GM19351 (cell line): ENCODE data around the gene PLB1.

Source experiments
- ATAC-seq: cut with Tn5 transposase; IDR thresholded peaks from one replicate; pipeline ENCODE4 v1.9.1; 2021; ENCODE audit warnings: mild to moderate bottlenecking, moderate library complexity; ENCODE audit not compliant: unreplicated experiment

Gene PLB1

GRCh38 chr2:28587526-28588291 lies 91.8 kb downstream of the PLB1 start:
- ATAC-seq, result no peak

GRCh38 chr2:28588292-28588670 lies 92.4 kb downstream of the PLB1 start:
- no peak for ATAC-seq

DNA sequence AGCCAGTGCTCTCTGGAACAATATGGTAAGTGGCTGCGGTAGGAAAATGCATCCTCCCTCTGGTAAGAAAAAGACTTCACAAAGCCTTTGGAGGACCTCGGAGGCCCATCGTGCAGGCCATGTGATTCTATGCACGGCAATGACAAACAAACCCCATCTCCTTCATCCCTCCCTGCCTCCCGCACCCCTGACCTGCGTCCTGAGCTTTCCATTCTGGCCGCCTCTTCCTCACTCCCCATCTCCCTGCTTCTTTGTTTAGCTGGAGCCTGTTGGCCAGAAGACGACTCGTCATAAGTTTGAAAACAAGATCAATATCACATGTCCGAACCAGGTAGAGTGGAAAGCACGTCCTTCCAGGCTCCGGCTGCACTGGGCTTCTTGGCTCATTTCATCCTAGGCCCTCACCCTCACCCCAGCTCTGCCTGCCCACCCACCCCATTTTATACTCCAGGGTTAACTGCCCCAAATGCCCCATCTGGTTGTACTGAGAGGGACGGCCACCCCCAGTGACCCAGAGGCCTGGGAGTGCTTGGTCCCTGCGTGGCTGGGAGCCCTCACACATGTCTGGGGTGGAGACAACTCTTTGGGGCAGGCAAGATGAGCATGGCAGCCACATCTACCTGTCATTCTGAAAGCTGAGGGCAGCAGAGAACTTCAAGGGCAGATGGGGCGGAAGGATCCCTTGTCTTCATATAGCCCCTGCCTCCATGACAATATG lies 94.0 kb downstream of the PLB1 start:
- no peak for ATAC-seq

GRCh38 chr2:28590496-28591301 lies 94.8 kb downstream of the PLB1 start:
- ATAC-seq, result no peak

- no peak for ATAC-seq
Observed at GRCh38 chr2:28591711-28592335, 96.0 kb downstream of the PLB1 start.

DNA sequence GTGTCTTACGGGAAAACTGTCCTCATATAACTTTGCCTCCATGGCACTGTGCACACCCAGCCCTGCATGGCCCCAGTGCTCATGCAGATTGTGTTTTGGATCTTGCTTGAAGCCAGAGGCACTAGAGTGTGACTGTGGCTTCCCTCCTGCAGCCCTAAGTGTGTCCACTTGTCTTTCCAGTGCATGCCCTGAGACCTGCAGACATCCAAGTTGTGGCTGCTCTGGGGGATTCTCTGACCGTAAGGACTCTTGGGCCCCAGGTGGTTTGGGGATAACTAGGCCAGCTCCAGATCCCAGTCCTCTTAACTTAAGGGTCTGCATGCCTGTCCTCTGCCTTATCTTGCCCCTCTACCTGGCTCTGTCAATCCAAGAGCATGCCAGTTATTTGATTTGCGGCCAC lies 96.6 kb downstream of the PLB1 start:
- no peak for ATAC-seq

DNA sequence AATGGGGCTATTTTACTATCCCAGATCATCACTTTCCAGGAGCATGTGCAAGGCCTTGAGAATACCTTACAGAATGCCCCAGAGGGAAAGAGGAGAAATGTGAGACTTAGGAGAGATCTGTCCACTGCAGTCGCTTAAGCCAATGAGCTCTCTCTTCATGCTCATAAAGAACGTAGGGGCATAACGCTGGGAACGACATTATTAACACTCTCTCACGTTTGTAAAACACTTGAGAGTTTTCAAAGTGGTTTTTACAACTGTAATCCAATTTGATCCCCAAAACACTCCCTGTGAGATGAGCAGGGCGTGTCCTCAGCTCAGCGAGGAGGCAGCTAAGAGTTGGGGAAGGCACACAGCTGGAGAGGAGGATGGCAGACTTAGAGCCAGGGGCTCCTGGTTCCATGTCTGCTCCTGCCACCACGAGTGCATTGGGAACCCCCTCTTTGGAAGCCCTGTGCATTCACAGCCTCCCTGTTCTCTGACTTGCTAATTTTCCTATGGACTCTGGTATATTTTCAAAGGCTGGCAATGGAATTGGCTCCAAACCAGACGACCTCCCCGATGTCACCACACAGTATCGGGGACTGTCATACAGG lies 97.4 kb downstream of the PLB1 start:
- no peak for ATAC-seq

- ATAC-seq, result no peak
Observed at GRCh38 chr2:28594000-28594331, 98.1 kb downstream of the PLB1 start.

DNA sequence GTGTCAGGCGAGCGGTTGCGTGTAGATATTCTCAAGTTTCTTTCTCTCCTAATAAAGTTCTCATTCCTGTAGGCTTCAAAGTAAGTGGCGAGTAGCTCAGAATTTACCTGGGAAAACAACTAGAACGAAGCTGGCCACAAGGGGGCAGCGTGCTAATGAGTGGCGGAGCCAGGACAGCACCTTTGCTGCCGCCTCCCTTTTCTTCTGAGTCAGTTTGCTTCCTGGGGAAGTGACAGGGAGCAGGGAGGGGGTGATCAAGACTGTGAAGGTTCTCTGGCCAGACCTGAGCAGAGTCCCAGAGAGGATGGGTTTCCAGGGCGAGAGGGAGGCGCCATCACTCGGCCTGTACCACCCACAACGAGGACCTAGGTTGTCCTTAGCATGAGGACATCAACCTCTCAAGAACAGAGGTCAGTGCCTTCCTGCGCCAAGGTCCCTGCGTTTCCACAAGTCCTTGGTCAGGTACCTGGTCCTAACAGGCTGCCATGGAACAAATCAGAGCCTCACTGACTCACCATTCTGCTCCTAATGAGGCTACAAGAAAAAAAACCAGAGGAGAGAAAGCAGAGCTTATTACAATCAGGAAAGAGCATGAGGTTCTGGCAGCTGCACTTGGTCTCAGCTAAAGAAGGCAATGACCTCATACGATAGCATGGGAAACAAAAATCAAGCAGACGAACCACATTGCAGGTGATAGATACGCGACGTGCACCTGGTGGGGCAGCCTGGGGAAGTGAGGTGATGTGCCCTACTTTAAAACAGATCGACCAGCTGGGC lies 98.7 kb downstream of the PLB1 start:
- ATAC-seq, result peak; percentile 59

- ATAC-seq, result no peak
Observed at GRCh38 chr2:28595323-28595722, 99.5 kb downstream of the PLB1 start.

- no peak for ATAC-seq
Observed at GRCh38 chr2:28598484-28598883, 102.6 kb downstream of the PLB1 start.

- ATAC-seq, result no peak
Observed at GRCh38 chr2:28600181-28600580, 104.3 kb downstream of the PLB1 start.

GRCh38 chr2:28601616-28602015 lies 105.8 kb downstream of the PLB1 start:
- ATAC-seq, result no peak

DNA sequence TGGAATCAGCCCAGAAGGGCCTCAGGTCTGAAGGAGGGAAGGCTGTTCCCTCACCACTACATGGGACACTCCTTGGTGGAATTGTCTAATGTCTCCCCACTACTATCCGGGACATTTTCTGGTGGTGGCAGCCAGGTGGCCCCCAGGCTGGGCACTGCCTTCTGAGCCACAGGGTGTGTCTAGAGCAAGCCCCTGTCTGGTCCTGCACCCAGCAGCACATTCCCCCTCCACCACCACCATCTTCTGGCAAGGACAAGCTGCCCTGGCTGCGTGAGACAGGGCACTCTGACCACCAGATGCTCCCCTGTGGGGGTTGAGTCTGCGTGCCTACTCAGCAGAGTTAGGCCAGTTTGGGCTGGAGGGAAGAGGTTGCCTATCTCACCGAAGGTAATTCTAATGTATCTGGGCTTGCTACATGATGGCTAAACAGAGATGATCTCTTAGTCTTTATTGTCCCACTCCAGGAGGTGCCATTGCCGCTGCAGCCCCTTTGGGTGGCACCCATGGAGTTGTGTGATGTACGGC lies 106.3 kb downstream of the PLB1 start:
- ATAC-seq, result no peak

DNA sequence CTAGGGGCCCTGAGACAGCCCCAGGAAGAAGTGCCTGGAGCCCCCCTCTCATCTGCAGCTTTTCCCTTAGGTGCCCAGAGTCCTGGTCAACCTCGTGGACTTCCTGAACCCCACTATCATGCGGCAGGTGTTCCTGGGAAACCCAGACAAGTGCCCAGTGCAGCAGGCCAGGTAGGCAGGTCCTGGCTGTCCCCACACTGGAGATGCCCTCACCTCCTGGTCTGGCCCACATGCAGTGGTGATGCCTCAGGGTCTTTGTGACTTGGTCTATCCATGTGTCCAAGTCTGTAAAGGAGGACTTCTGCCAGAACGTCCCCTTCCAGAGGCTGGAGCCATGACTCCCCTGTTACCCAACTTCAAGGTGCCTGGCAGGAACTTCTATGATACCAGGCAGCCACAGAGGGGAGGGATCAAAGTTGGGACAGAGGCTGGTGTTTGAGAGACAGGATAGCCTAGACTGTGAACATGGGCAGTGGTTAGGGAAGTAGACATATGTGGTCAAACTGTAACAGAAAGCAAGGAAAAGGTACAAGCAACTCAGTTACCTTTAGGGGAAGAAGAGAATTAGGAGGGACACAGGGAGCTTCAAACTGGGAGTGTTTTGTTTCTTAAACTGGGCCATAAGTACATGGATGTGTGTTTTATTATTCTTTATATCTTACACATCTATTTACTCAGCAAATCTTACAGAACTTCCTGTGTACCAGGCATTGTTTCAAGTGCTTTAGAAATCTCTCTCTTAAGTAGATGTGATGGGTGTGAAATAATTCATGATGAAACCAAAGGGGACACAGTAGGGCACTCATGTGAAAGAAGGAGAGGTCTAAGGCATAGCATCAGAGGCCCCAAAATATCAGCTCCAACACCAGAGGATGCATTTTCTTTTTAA lies 107.1 kb downstream of the PLB1 start:
- ATAC-seq, result no peak

DNA sequence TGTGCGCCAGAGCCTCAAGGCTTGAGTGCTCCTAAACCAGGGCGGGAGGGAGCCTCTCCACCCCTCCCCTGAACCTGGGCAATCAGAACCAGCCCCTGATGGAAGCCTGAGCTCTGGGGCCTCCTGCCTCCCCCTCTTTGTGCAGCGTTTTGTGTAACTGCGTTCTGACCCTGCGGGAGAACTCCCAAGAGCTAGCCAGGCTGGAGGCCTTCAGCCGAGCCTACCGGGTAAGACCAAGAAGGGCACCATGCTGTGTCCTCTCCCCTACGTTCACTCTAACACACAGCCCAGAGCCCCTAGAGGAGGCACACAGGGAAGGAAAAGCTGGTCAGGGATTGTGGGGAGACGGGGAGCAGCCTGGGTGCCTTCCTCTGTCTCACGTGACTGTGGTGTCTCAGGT lies 108.0 kb downstream of the PLB1 start:
- ATAC-seq, result no peak

GRCh38 chr2:28604284-28604843 lies 108.5 kb downstream of the PLB1 start:
- ATAC-seq, result no peak

- ATAC-seq, result no peak
Observed at GRCh38 chr2:28606986-28607441, 111.2 kb downstream of the PLB1 start.
